22Rv1 (cell line): ENCODE measurements around the gene BNIP2.
A peak's percentile ranks its signal among the peaks of the same experiment; 100 is the strongest.

ENCODE experiments used
- H3K27ac ChIP-seq: fragments of 450-650 bp; 2 replicates; pipeline ENCODE4 v1.5.1; 2017
- ZFX ChIP-seq: fragments of 450-650 bp; IDR thresholded peaks from 2 replicates; pipeline ENCODE4 v1.6.1; 2017; ENCODE audit warnings: antibody characterized with exemption, borderline replicate concordance
- TF ChIP-seq, protein P1 (sequence below): fragments of 450-650 bp; IDR thresholded peaks from 2 replicates; pipeline ENCODE4 v1.5.1; 2017; ENCODE audit warnings: mild to moderate bottlenecking

Gene BNIP2

GRCh38 chr15:59687836-59688235, 1.3 kb downstream of the BNIP2 start:
- peak overlapping the region; percentile 88 for H3K27ac ChIP-seq
- no peak for TF ChIP-seq ZFX
- TF ChIP-seq, protein P1, sequence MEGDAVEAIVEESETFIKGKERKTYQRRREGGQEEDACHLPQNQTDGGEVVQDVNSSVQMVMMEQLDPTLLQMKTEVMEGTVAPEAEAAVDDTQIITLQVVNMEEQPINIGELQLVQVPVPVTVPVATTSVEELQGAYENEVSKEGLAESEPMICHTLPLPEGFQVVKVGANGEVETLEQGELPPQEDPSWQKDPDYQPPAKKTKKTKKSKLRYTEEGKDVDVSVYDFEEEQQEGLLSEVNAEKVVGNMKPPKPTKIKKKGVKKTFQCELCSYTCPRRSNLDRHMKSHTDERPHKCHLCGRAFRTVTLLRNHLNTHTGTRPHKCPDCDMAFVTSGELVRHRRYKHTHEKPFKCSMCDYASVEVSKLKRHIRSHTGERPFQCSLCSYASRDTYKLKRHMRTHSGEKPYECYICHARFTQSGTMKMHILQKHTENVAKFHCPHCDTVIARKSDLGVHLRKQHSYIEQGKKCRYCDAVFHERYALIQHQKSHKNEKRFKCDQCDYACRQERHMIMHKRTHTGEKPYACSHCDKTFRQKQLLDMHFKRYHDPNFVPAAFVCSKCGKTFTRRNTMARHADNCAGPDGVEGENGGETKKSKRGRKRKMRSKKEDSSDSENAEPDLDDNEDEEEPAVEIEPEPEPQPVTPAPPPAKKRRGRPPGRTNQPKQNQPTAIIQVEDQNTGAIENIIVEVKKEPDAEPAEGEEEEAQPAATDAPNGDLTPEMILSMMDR, result no peak

- H3K27ac ChIP-seq, result no peak overlapping the region
- TF ChIP-seq, protein P1, result no peak
- no peak for TF ChIP-seq ZFX
Measured at GRCh38 chr15:59686389-59686788, 2.7 kb downstream of the BNIP2 start.

GRCh38 chr15:59685737-59686297, 3.3 kb downstream of the BNIP2 start:
- TF ChIP-seq ZFX, result no peak
- TF ChIP-seq, protein P1, result no peak
- peak overlapping the region; percentile 4; the same call in 1 of the 2 replicates for H3K27ac ChIP-seq

GRCh38 chr15:59680870-59681269, 8.2 kb downstream of the BNIP2 start:
- TF ChIP-seq, protein P1, result no peak

GRCh38 chr15:59680346-59680745, 8.8 kb downstream of the BNIP2 start:
- no peak overlapping the region for H3K27ac ChIP-seq
- no peak for TF ChIP-seq ZFX
- TF ChIP-seq, protein P1, result no peak

More at GRCh38 chr15:59680870-59681269, 8.2 kb downstream of the BNIP2 start:
- H3K27ac ChIP-seq, result no peak overlapping the region

- no peak overlapping the region for H3K27ac ChIP-seq
- TF ChIP-seq ZFX, result no peak
- TF ChIP-seq, protein P1, result no peak
Measured at GRCh38 chr15:59678620-59679019, 10.5 kb downstream of the BNIP2 start.

GRCh38 chr15:59678172-59678571, 10.9 kb downstream of the BNIP2 start:
- TF ChIP-seq ZFX, result no peak
- TF ChIP-seq, protein P1, result no peak
- H3K27ac ChIP-seq, result no peak overlapping the region
